ENCODE measurements around the gene SCARB2.

The SCARB2 gene

GRCh38 chr4:76214177-76214675 lies 602 bp upstream of the SCARB2 start:
- no peak for TF ChIP-seq EZH2phosphoT487 (IDR thresholded peaks at IDR 0.05; ENCODE audit: borderline replicate concordance)
- TF ChIP-seq CTCF (conservative IDR thresholded peaks at IDR 0.05; ENCODE audit: low read length): peak; percentile 1; the same call in 1 of the 2 replicates
- Histone ChIP-seq H3K4me1 (ENCODE audit: insufficient read depth, low read length, poor library complexity, severe bottlenecking) (peaks cover 50% of the 10 kb centered on the region), H3K9me2 (replicated peaks; ENCODE audit: low read depth, low read length) (no peaks in the 10 kb centered on the region), H3K4me2 (ENCODE audit: low read depth, low read length, poor library complexity, severe bottlenecking) (peak overlapping the region; percentile 96), H3K4me3 (ENCODE audit: low read length, poor library complexity, severe bottlenecking) (peak overlapping the region; percentile 94), H2AFZ (ENCODE audit: low read length) (peak overlapping the region; percentile 98), H3K9me3 (ENCODE audit: insufficient read depth, low read depth, low read length) (no peaks in the 10 kb centered on the region), H4K20me1 (ENCODE audit: insufficient read depth, low read length, poor library complexity, severe bottlenecking) (peaks cover 20% of the 10 kb centered on the region), H3K9ac (ENCODE audit: low read depth, low read length, poor library complexity, severe bottlenecking) (peak overlapping the region; percentile 86), H3K27me3 (ENCODE audit: insufficient read depth, low read length, poor library complexity, severe bottlenecking) (no peaks in the 10 kb centered on the region), H3F3A (ENCODE audit: low read depth) (no peaks in the 10 kb centered on the region; the same call in 1 of the 2 replicates), H3K36me3 (ENCODE audit: insufficient read depth, low read length) (no peaks in the 10 kb centered on the region), H3K79me2 (ENCODE audit: insufficient read depth, low read length) (peaks cover 29% of the 10 kb centered on the region)

DNA sequence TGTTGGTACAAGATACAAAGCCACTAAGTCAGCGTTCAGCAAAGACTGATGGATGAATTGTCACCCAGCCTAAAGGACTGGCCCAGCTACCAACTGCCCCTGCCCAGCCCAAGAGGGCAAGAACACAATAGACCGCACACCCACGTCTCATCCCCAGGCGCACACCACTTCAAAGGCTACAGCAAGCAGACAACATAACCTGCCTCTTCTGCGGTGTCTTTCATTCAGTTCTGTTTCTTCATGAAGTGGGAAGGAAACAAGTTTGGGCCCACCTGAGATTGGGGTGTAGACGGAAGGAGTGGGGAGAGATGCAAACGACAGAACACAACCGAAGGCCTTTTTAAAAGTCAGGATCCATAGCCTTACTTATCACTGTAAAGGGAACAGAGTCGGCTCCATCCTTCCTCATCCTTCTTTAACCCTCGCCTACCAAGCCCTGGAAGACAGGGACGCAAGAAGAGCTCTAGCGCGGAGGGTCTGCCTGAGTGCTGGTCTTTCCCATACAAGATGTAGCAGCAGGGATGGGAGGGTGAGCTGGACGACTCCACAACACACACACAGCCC lies 691 bp downstream of the SCARB2 start:
- no peak for TF ChIP-seq EZH2phosphoT487 (IDR thresholded peaks at IDR 0.05; ENCODE audit: borderline replicate concordance)
- no peak for TF ChIP-seq CTCF (conservative IDR thresholded peaks at IDR 0.05; ENCODE audit: low read length)
- Histone ChIP-seq H3K9me2 (replicated peaks; ENCODE audit: low read depth, low read length) (no peaks in the 10 kb centered on the region), H3K27me3 (ENCODE audit: insufficient read depth, low read length, poor library complexity, severe bottlenecking) (no peaks in the 10 kb centered on the region), H3K9me3 (ENCODE audit: insufficient read depth, low read depth, low read length) (no peaks in the 10 kb centered on the region), H3K4me1 (ENCODE audit: insufficient read depth, low read length, poor library complexity, severe bottlenecking) (peaks cover 59% of the 10 kb centered on the region), H3K36me3 (ENCODE audit: insufficient read depth, low read length) (no peaks in the 10 kb centered on the region), H3F3A (ENCODE audit: low read depth) (no peaks in the 10 kb centered on the region; the same call in 1 of the 2 replicates), H3K79me2 (ENCODE audit: insufficient read depth, low read length) (peaks cover 40% of the 10 kb centered on the region), H2AFZ (ENCODE audit: low read length) (peak overlapping the region; percentile 98), H3K4me3 (ENCODE audit: low read length, poor library complexity, severe bottlenecking) (peak overlapping the region; percentile 94), H3K4me2 (ENCODE audit: low read depth, low read length, poor library complexity, severe bottlenecking) (peak overlapping the region; percentile 96), H3K9ac (ENCODE audit: low read depth, low read length, poor library complexity, severe bottlenecking) (peak overlapping the region; percentile 86), H4K20me1 (ENCODE audit: insufficient read depth, low read length, poor library complexity, severe bottlenecking) (peaks cover 24% of the 10 kb centered on the region)

- Histone ChIP-seq H3K27me3 (ENCODE audit: insufficient read depth, low read length, poor library complexity, severe bottlenecking) (no peaks in the 10 kb centered on the region), H3K9me3 (ENCODE audit: insufficient read depth, low read depth, low read length) (no peaks in the 10 kb centered on the region), H3K9ac (ENCODE audit: low read depth, low read length, poor library complexity, severe bottlenecking) (peak overlapping the region; percentile 86), H3K36me3 (ENCODE audit: insufficient read depth, low read length) (no peaks in the 10 kb centered on the region), H3K4me3 (ENCODE audit: low read length, poor library complexity, severe bottlenecking) (peak overlapping the region; percentile 94), H3K79me2 (ENCODE audit: insufficient read depth, low read length) (peaks cover 48% of the 10 kb centered on the region), H4K20me1 (ENCODE audit: insufficient read depth, low read length, poor library complexity, severe bottlenecking) (peaks cover 30% of the 10 kb centered on the region), H2AFZ (ENCODE audit: low read length) (no peak overlapping the region), H3K4me2 (ENCODE audit: low read depth, low read length, poor library complexity, severe bottlenecking) (peak overlapping the region; percentile 96), H3F3A (ENCODE audit: low read depth) (no peaks in the 10 kb centered on the region; the same call in 1 of the 2 replicates), H3K9me2 (replicated peaks; ENCODE audit: low read depth, low read length) (no peaks in the 10 kb centered on the region), H3K4me1 (ENCODE audit: insufficient read depth, low read length, poor library complexity, severe bottlenecking) (peaks cover 65% of the 10 kb centered on the region)
- TF ChIP-seq CTCF (conservative IDR thresholded peaks at IDR 0.05; ENCODE audit: low read length) (no peak), EZH2phosphoT487 (IDR thresholded peaks at IDR 0.05; ENCODE audit: borderline replicate concordance) (no peak)
Measured at GRCh38 chr4:76211769-76212708, 1.6 kb downstream of the SCARB2 start.

Measured in Loucy (cell line).